Liver (tissue), 9 donors: Measurements from ENCODE around the gene HLA-DRA. TPM values are rescaled to one million over a fixed set of nuclear protein-coding genes. Genes with fewer than 3 reads are reported as not detected.
"Not testable (repeated sequence)": the region's sequence is repeated elsewhere in the genome, so short reads cannot be mapped to it uniquely, and the experiment has no call there.

ENCODE experiments used
- DNase-seq: peaks from one replicate; pipeline ENCODE4 v3.0.0-alpha.2; 2017; ENCODE audit warnings: low spot score
- H3K27ac ChIP-seq, 2 donors: one replicate each; pipeline ENCODE4 v1.7.0; 2013; ENCODE audit warnings: inconsistent platforms in 2 of 2, low read length in 2 of 2, control low read depth in 1 of 2, low read depth in 1 of 2, mild to moderate bottlenecking in 1 of 2
- H3K27me3 ChIP-seq, 4 donors: one replicate each; pipeline versions ENCODE4 v1.6.1 to v1.7.0; 2013; ENCODE audit warnings: low read length in 3 of 4, inconsistent platforms in 1 of 4, mild to moderate bottlenecking in 1 of 4, moderate library complexity in 1 of 4; ENCODE audit not compliant: control insufficient read depth in 4 of 4, insufficient read depth in 4 of 4
- H3K36me3 ChIP-seq, 4 donors: one replicate each; pipeline versions ENCODE4 v1.6.1 to v1.7.0; 2013; ENCODE audit warnings: low read length in 3 of 4, mild to moderate bottlenecking in 3 of 4, low read depth in 1 of 4, moderate library complexity in 1 of 4; ENCODE audit not compliant: control insufficient read depth in 4 of 4, insufficient read depth in 3 of 4
- H3K4me1 ChIP-seq, 4 donors: one replicate each; pipeline versions ENCODE4 v1.6.1 to v1.7.0; 2013; ENCODE audit warnings: low read length in 3 of 4, mild to moderate bottlenecking in 3 of 4, moderate library complexity in 1 of 4; ENCODE audit not compliant: control insufficient read depth in 4 of 4, insufficient read depth in 4 of 4
- H3K4me3 ChIP-seq, 3 donors: one replicate each; pipeline versions ENCODE4 v1.6.1 to v1.7.0; 2013; ENCODE audit warnings: low read length in 3 of 3, control low read depth in 1 of 3, low read depth in 1 of 3, mild to moderate bottlenecking in 1 of 3
- H3K9ac ChIP-seq, 2 donors: one replicate each; pipeline ENCODE4 v1.7.0; 2013; ENCODE audit warnings: low read length in 2 of 2, mild to moderate bottlenecking in 2 of 2, moderate library complexity in 2 of 2, control low read depth in 1 of 2, low read depth in 1 of 2
- H3K9me3 ChIP-seq, 4 donors: one replicate each; pipeline versions ENCODE4 v1.6.1 to v1.7.0; 2013; ENCODE audit warnings: low read length in 3 of 4; ENCODE audit not compliant: control insufficient read depth in 4 of 4
- FOXA1 ChIP-seq: IDR thresholded peaks from 2 replicates; pipeline ENCODE4 v1.6.1; 2016; ENCODE audit warnings: antibody characterized with exemption
- FOXA2 ChIP-seq: IDR thresholded peaks from 2 replicates; pipeline ENCODE4 v1.6.1; 2016; ENCODE audit warnings: antibody characterized with exemption
- GABPA ChIP-seq, 2 donors: IDR thresholded peaks in 1 of 2; conservative IDR thresholded peaks in 1 of 2; 2 replicates each; pipeline ENCODE4 v1.6.1; 2016; ENCODE audit warnings: antibody characterized with exemption in 2 of 2, mild to moderate bottlenecking in 1 of 2, moderate library complexity in 1 of 2
- HNF4A ChIP-seq, 2 donors: conservative IDR thresholded peaks; 2 replicates each; pipeline ENCODE4 v1.6.1; 2016; ENCODE audit warnings: antibody characterized with exemption in 2 of 2, mild to moderate bottlenecking in 2 of 2
- HNF4G ChIP-seq: IDR thresholded peaks from 2 replicates; pipeline ENCODE4 v1.6.1; 2016; ENCODE audit warnings: antibody characterized with exemption
- JUND ChIP-seq, 2 donors: IDR thresholded peaks; 2 replicates each; pipeline ENCODE4 v1.6.1; 2016; ENCODE audit warnings: antibody characterized with exemption in 2 of 2
- RAD21 ChIP-seq, 2 donors: IDR thresholded peaks; 2 replicates each; pipeline ENCODE4 v1.6.1; 2016; ENCODE audit warnings: antibody characterized with exemption in 2 of 2, mild to moderate bottlenecking in 2 of 2
- RXRA ChIP-seq, 2 donors: IDR thresholded peaks; 2 replicates each; pipeline ENCODE4 v1.6.1; 2017 to 2018; ENCODE audit warnings: antibody characterized with exemption in 2 of 2, mild to moderate bottlenecking in 1 of 2
- WGBS: extraction: QIAGEN DNeasy Blood & Tissue Kit; methylation state at CpG from one replicate; pipeline ENCODE4 v1.1.7; 2013; 5-methylcytosine and 5-hydroxymethylcytosine counted together
- polyA plus RNA-seq, 2 donors: library from polyadenylated mRNA; stranded (reverse) in 1 of 2; unstranded in 1 of 2; fragments of 200-250 nt in 1 of 2; fragments of >200 nt in 1 of 2; fragmentation: Nextera tagmentation in 1 of 2; extraction: Ambion mirVana in 1 of 2; gene quantifications; one replicate each; pipeline versions ENCODE4 v1.2.1 to v1.2.3, GENCODE V29; 2013 to 2015
- total RNA-seq, 2 donors: library from RNA; depleted of rRNA; stranded (reverse); fragments of >200 nt; gene quantifications; one replicate each; pipeline ENCODE4 v1.2.3, GENCODE V29; 2014
- TF ChIP-seq, protein P1 (sequence below): IDR thresholded peaks from 2 replicates; pipeline ENCODE4 v1.6.1; 2016; ENCODE audit warnings: antibody characterized with exemption
- TF ChIP-seq, protein P2 (sequence below): IDR thresholded peaks from 2 replicates; pipeline ENCODE4 v1.6.1; 2016; ENCODE audit warnings: antibody characterized with exemption
- TF ChIP-seq, protein P3 (sequence below): fragments of 150-350 bp; IDR thresholded peaks from 2 replicates; pipeline ENCODE4 v1.5.1; 2017; ENCODE audit warnings: improper control_type of control experiment, low read depth, low read length; ENCODE audit not compliant: missing input control
- TF ChIP-seq, protein P4 (sequence below): IDR thresholded peaks from 2 replicates; pipeline ENCODE4 v1.6.1; 2016; ENCODE audit warnings: antibody characterized with exemption, mild to moderate bottlenecking
- donor health status: healthy.
- donor health status: healthy.
- donor health status: healthy.
- donor health status: healthy.
- donor health status: healthy.

HLA-DRA gene
- total and polyA plus RNA-seq, 4 donors: 53.4 to 145 (median 88.2) TPM

GRCh38 chr6:32430179-32430578 lies 9.5 kb upstream of the HLA-DRA start:
- no peak for TF ChIP-seq FOXA2
- TF ChIP-seq, protein P1, sequence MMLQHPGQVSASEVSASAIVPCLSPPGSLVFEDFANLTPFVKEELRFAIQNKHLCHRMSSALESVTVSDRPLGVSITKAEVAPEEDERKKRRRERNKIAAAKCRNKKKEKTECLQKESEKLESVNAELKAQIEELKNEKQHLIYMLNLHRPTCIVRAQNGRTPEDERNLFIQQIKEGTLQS: no peak
- no peak for TF ChIP-seq HNF4G
- TF ChIP-seq, protein P2, sequence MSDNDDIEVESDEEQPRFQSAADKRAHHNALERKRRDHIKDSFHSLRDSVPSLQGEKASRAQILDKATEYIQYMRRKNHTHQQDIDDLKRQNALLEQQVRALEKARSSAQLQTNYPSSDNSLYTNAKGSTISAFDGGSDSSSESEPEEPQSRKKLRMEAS: no peak
- TF ChIP-seq, protein P3, sequence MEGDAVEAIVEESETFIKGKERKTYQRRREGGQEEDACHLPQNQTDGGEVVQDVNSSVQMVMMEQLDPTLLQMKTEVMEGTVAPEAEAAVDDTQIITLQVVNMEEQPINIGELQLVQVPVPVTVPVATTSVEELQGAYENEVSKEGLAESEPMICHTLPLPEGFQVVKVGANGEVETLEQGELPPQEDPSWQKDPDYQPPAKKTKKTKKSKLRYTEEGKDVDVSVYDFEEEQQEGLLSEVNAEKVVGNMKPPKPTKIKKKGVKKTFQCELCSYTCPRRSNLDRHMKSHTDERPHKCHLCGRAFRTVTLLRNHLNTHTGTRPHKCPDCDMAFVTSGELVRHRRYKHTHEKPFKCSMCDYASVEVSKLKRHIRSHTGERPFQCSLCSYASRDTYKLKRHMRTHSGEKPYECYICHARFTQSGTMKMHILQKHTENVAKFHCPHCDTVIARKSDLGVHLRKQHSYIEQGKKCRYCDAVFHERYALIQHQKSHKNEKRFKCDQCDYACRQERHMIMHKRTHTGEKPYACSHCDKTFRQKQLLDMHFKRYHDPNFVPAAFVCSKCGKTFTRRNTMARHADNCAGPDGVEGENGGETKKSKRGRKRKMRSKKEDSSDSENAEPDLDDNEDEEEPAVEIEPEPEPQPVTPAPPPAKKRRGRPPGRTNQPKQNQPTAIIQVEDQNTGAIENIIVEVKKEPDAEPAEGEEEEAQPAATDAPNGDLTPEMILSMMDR: no peak
- TF ChIP-seq FOXA1: no peak
- TF ChIP-seq HNF4A (conservative IDR thresholded peaks at IDR 0.05): peak in 1 of 2 donors; percentile 43
- WGBS: 92% methylated on average over 3 of the region's 3 CpGs
- H3K4me1 ChIP-seq: peaks cover 5 to 12% (median 8%) of the 10 kb centered on the region in 4 donors
- H3K27ac ChIP-seq: no peak overlapping the region
- DNase-seq: no peak
- H3K27me3 ChIP-seq: peaks cover 0 to 3% (median 0%) of the 10 kb centered on the region in 4 donors
- no peak overlapping the region for H3K4me3 ChIP-seq
- no peaks in the 10 kb centered on the region for H3K36me3 ChIP-seq
- H3K9me3 ChIP-seq: no peaks in the 10 kb centered on the region
- H3K9ac ChIP-seq: no peak overlapping the region

DNA sequence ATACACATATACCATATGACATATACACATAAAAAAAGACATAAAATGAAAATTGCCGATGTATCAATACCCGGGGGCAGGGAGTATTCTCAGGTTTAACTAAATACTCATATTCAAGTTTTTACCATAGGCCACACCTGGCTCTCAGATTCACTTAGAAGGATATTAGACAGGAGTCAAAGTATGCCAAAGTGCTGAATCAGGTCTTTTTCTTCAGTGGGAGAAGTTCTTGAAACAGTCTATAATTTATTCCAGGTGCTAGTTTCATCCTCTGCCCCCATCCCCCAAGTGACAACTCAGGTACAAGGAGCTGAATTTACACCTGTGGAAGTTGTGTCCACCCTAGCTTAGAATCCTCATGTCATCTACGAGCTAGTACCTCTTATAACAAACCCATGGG lies 8.5 kb upstream of the HLA-DRA start:
- WGBS: 66% methylated on average over 3 of the region's 3 CpGs
- peaks cover 5 to 12% (median 8%) of the 10 kb centered on the region in 4 donors for H3K4me1 ChIP-seq

GRCh38 chr6:32432050-32432450 lies 7.6 kb upstream of the HLA-DRA start:
- Histone ChIP-seq H3K9me3 (no peaks in the 10 kb centered on the region), H3K9ac (no peak overlapping the region), H3K27ac (no peak overlapping the region), H3K36me3 (no peaks in the 10 kb centered on the region), H3K4me3 (no peak overlapping the region), H3K4me1 (peaks cover 0 to 7% (median 5%) of the 10 kb centered on the region in 4 donors), H3K27me3 (peaks cover 0 to 3% (median 0%) of the 10 kb centered on the region in 4 donors)
- DNase-seq: no peak
- WGBS: 4% methylated on average over 1 of the region's 1 CpG
- TF ChIP-seq, protein P4, sequence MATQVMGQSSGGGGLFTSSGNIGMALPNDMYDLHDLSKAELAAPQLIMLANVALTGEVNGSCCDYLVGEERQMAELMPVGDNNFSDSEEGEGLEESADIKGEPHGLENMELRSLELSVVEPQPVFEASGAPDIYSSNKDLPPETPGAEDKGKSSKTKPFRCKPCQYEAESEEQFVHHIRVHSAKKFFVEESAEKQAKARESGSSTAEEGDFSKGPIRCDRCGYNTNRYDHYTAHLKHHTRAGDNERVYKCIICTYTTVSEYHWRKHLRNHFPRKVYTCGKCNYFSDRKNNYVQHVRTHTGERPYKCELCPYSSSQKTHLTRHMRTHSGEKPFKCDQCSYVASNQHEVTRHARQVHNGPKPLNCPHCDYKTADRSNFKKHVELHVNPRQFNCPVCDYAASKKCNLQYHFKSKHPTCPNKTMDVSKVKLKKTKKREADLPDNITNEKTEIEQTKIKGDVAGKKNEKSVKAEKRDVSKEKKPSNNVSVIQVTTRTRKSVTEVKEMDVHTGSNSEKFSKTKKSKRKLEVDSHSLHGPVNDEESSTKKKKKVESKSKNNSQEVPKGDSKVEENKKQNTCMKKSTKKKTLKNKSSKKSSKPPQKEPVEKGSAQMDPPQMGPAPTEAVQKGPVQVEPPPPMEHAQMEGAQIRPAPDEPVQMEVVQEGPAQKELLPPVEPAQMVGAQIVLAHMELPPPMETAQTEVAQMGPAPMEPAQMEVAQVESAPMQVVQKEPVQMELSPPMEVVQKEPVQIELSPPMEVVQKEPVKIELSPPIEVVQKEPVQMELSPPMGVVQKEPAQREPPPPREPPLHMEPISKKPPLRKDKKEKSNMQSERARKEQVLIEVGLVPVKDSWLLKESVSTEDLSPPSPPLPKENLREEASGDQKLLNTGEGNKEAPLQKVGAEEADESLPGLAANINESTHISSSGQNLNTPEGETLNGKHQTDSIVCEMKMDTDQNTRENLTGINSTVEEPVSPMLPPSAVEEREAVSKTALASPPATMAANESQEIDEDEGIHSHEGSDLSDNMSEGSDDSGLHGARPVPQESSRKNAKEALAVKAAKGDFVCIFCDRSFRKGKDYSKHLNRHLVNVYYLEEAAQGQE: no peak
- TF ChIP-seq RAD21 (IDR thresholded peaks at IDR 0.05): peak; percentile 78 to 79
- TF ChIP-seq, protein P3: peak; percentile 38

More for the DNA sequence above, 8.5 kb upstream of the HLA-DRA start:
- H3K27me3 ChIP-seq: peaks cover 0 to 3% (median 0%) of the 10 kb centered on the region in 4 donors
- no peak for TF ChIP-seq FOXA1
- TF ChIP-seq, protein P2: no peak
- no peak for TF ChIP-seq RXRA (IDR thresholded peaks at IDR 0.05)
- TF ChIP-seq FOXA2: no peak
- TF ChIP-seq JUND (IDR thresholded peaks at IDR 0.05): no peak
- TF ChIP-seq GABPA (IDR thresholded peaks at IDR 0.05 in 1 of 2, conservative IDR thresholded peaks at IDR 0.05 in 1 of 2): no peak
- TF ChIP-seq RAD21 (IDR thresholded peaks at IDR 0.05): no peak
- H3K9me3 ChIP-seq: no peaks in the 10 kb centered on the region
- no peak for DNase-seq
- H3K27ac ChIP-seq: no peak overlapping the region
- no peak overlapping the region for H3K4me3 ChIP-seq
- H3K9ac ChIP-seq: no peak overlapping the region
- no peaks in the 10 kb centered on the region for H3K36me3 ChIP-seq

GRCh38 chr6:32433950-32434349 lies 5.7 kb upstream of the HLA-DRA start:
- H3K27ac ChIP-seq, H3K27me3 ChIP-seq, H3K4me1 ChIP-seq, H3K9me3 ChIP-seq, H3K4me3 ChIP-seq, DNase-seq, H3K36me3 ChIP-seq, H3K9ac ChIP-seq: not testable (repeated sequence)
- 92% methylated on average over 1 of the region's 1 CpG for WGBS
